Neural progenitor cell (in vitro differentiated cells): Measurements from ENCODE around the gene CAMKK1. TPM values are rescaled to one million over a fixed set of nuclear protein-coding genes. Genes with fewer than 3 reads are reported as not detected.
A peak's percentile ranks its signal among the peaks of the same experiment; 100 is the strongest.
"Not testable (repeated sequence)": the region's sequence is repeated elsewhere in the genome, so short reads cannot be mapped to it uniquely, and the experiment has no call there.

ENCODE experiments used
- DNase-seq: peaks from one replicate; pipeline ENCODE4 v3.0.0-alpha.2; 2016; ENCODE audit warnings: low spot score
- H2AFZ ChIP-seq: fragments of 200-600 bp; sonication (generic); replicated peaks from 2 replicates; pipeline ENCODE4 v1.6.1; 2016; ENCODE audit warnings: antibody characterized with exemption
- H3F3A ChIP-seq: fragments of 200-600 bp; sonication (generic); 2 replicates; pipeline ENCODE4 v1.6.1; 2016; ENCODE audit warnings: antibody characterized with exemption, low read depth
- H3K27ac ChIP-seq: fragments of 200-600 bp; sonication (generic); 2 replicates; pipeline ENCODE4 v1.5.1; 2016; ENCODE audit warnings: mild to moderate bottlenecking
- H3K27me3 ChIP-seq: fragments of 200-600 bp; sonication (generic); 2 replicates; pipeline ENCODE4 v1.6.1; 2016; ENCODE audit warnings: mild to moderate bottlenecking, moderate library complexity
- H3K36me3 ChIP-seq: fragments of 200-600 bp; sonication (generic); 2 replicates; pipeline ENCODE4 v1.5.1; 2016
- H3K4me1 ChIP-seq: fragments of 200-600 bp; sonication (generic); 2 replicates; pipeline ENCODE4 v1.6.1; 2016; ENCODE audit warnings: mixed run types
- H3K4me2 ChIP-seq: fragments of 200-600 bp; sonication (generic); 2 replicates; pipeline ENCODE4 v1.6.1; 2016
- H3K4me3 ChIP-seq: fragments of 200-600 bp; sonication (generic); 2 replicates; pipeline ENCODE4 v1.5.1; 2016
- H3K79me2 ChIP-seq: fragments of 200-600 bp; sonication (generic); 2 replicates; pipeline ENCODE4 v1.6.1; 2016; ENCODE audit warnings: low read depth
- H3K9ac ChIP-seq: fragments of 200-600 bp; sonication (generic); 2 replicates; pipeline ENCODE4 v1.6.1; 2016
- H3K9me3 ChIP-seq: fragments of 200-600 bp; sonication (generic); 2 replicates; pipeline ENCODE4 v1.5.1; 2016; ENCODE audit warnings: low read depth
- H4K20me1 ChIP-seq: fragments of 200-600 bp; sonication (generic); 2 replicates; pipeline ENCODE4 v1.6.1; 2016; ENCODE audit warnings: low read depth
- H3K27ac Mint-ChIP-seq: 3 replicates; pipeline ENCODE4 v1.8.0; 2021; ENCODE audit warnings: mixed read lengths
- H3K27me3 Mint-ChIP-seq: 2 replicates; pipeline ENCODE4 v1.8.0; 2022; ENCODE audit warnings: low read depth, mild to moderate bottlenecking, inconsistent platforms, moderate library complexity, mixed read lengths; ENCODE audit not compliant: insufficient read depth
- H3K36me3 Mint-ChIP-seq: 3 replicates; pipeline ENCODE4 v1.8.0; 2021; ENCODE audit warnings: mixed read lengths
- H3K4me1 Mint-ChIP-seq: 3 replicates; pipeline ENCODE4 v1.8.0; 2021; ENCODE audit warnings: mixed read lengths
- H3K4me3 Mint-ChIP-seq: 3 replicates; pipeline ENCODE4 v1.8.0; 2021; ENCODE audit warnings: mild to moderate bottlenecking, moderate library complexity, mixed read lengths
- H3K9me3 Mint-ChIP-seq: 3 replicates; pipeline ENCODE4 v1.8.0; 2020; ENCODE audit warnings: mixed read lengths
- CTCF ChIP-seq: fragments of 200-600 bp; sonication (generic); IDR thresholded peaks from 2 replicates; pipeline ENCODE4 v1.5.1; 2017; ENCODE audit warnings: antibody characterized with exemption, mild to moderate bottlenecking
- EZH2 ChIP-seq: fragments of 200-600 bp; sonication (generic); IDR thresholded peaks from 2 replicates; pipeline ENCODE4 v1.6.1; 2017; ENCODE audit warnings: antibody characterized with exemption, mild to moderate bottlenecking, moderate library complexity
- EZH2phosphoT487 ChIP-seq: fragments of 200-600 bp; sonication (generic); IDR thresholded peaks from 2 replicates; pipeline ENCODE4 v1.6.1; 2017; ENCODE audit warnings: antibody characterized with exemption
- total RNA-seq: library from RNA; depleted of rRNA; stranded (reverse); fragments of >200 nt; gene quantifications from 2 replicates; pipeline ENCODE4 v1.2.3, GENCODE V29; 2015; ENCODE audit warnings: low replicate concordance

Gene CAMKK1
- total RNA-seq, 1 donor from 2014 or later: 2.9 TPM

- H3K27ac Mint-ChIP-seq: no peak overlapping the region
- H3K79me2 ChIP-seq: no peaks in the 10 kb centered on the region
- no peak overlapping the region for H3K9ac ChIP-seq
- no peak overlapping the region for H3K4me2 ChIP-seq
- H3K4me1 Mint-ChIP-seq: peaks cover 11% of the 10 kb centered on the region
- H3K27ac ChIP-seq: no peak overlapping the region
- H2AFZ ChIP-seq: no peak overlapping the region
- no peaks in the 10 kb centered on the region for H3K36me3 ChIP-seq
- no peaks in the 10 kb centered on the region for H3K27me3 ChIP-seq
- H4K20me1 ChIP-seq: no peaks in the 10 kb centered on the region
- peaks cover 3% of the 10 kb centered on the region for H3K27me3 Mint-ChIP-seq
- no peak overlapping the region for H3K4me3 Mint-ChIP-seq
- TF ChIP-seq EZH2: no peak
- TF ChIP-seq EZH2phosphoT487: no peak
- TF ChIP-seq CTCF: no peak
- no peaks in the 10 kb centered on the region for H3K9me3 Mint-ChIP-seq
- H3K36me3 Mint-ChIP-seq: no peaks in the 10 kb centered on the region
- H3K4me1 ChIP-seq: no peaks in the 10 kb centered on the region
- no peak for DNase-seq
- no peaks in the 10 kb centered on the region for H3K9me3 ChIP-seq
- H3F3A ChIP-seq: peaks cover 3% of the 10 kb centered on the region
- H3K4me3 ChIP-seq: no peak overlapping the region
Measured at GRCh38 chr17:3859940-3860339, 32.9 kb downstream of the CAMKK1 start.

- H3K27ac Mint-ChIP-seq: no peak overlapping the region
Measured at GRCh38 chr17:3857261-3858105, 35.4 kb downstream of the CAMKK1 start.

GRCh38 chr17:3854204-3854603 lies 38.6 kb downstream of the CAMKK1 start:
- H3K36me3 Mint-ChIP-seq: not testable (repeated sequence)
- H3K27me3 Mint-ChIP-seq: peaks cover 14% of the 10 kb centered on the region

More at GRCh38 chr17:3857261-3858105, 35.4 kb downstream of the CAMKK1 start:
- Histone ChIP-seq H3K79me2 (no peaks in the 10 kb centered on the region), H3K4me2 (no peak overlapping the region), H3K4me1 (no peaks in the 10 kb centered on the region), H3K36me3 (no peaks in the 10 kb centered on the region), H3K27ac (no peak overlapping the region), H3K9me3 (no peaks in the 10 kb centered on the region), H3K27me3 (no peaks in the 10 kb centered on the region), H3F3A (peaks cover 5% of the 10 kb centered on the region), H2AFZ (no peak overlapping the region), H4K20me1 (no peaks in the 10 kb centered on the region), H3K9ac (no peak overlapping the region), H3K4me3 (no peak overlapping the region)
- Mint-ChIP-seq H3K4me1 (peaks cover 18% of the 10 kb centered on the region), H3K36me3 (peaks cover 5% of the 10 kb centered on the region), H3K4me3 (no peak overlapping the region), H3K27me3 (peaks cover 8% of the 10 kb centered on the region), H3K9me3 (peaks cover 6% of the 10 kb centered on the region)
- TF ChIP-seq EZH2phosphoT487: no peak
- TF ChIP-seq CTCF: no peak
- TF ChIP-seq EZH2: no peak
- DNase-seq: no peak

GRCh38 chr17:3852561-3852960 lies 40.3 kb downstream of the CAMKK1 start:
- Histone ChIP-seq H3K4me2 (no peak overlapping the region), H3K9me3 (no peaks in the 10 kb centered on the region), H3F3A (peaks cover 5% of the 10 kb centered on the region), H3K27ac (no peak overlapping the region), H3K4me3 (no peak overlapping the region), H3K27me3 (no peaks in the 10 kb centered on the region), H3K36me3 (no peaks in the 10 kb centered on the region), H3K4me1 (no peaks in the 10 kb centered on the region), H3K9ac (no peak overlapping the region), H4K20me1 (no peaks in the 10 kb centered on the region), H3K79me2 (no peaks in the 10 kb centered on the region), H2AFZ (no peak overlapping the region)
- peaks cover 12% of the 10 kb centered on the region for H3K4me1 Mint-ChIP-seq
- peak overlapping the region; percentile 69 for H3K27ac Mint-ChIP-seq
- peaks cover 10% of the 10 kb centered on the region for H3K9me3 Mint-ChIP-seq
- no peak for DNase-seq
- no peak for TF ChIP-seq EZH2
- no peak for TF ChIP-seq CTCF
- no peak for TF ChIP-seq EZH2phosphoT487
- peaks cover 5% of the 10 kb centered on the region for H3K36me3 Mint-ChIP-seq
- peaks cover 14% of the 10 kb centered on the region for H3K27me3 Mint-ChIP-seq
- peak overlapping the region; percentile 22 for H3K4me3 Mint-ChIP-seq

More at GRCh38 chr17:3854204-3854603, 38.6 kb downstream of the CAMKK1 start:
- not testable (repeated sequence) for H3K4me2 ChIP-seq, H3K4me3 Mint-ChIP-seq, H3K36me3 ChIP-seq, H3K9me3 ChIP-seq, H2AFZ ChIP-seq, H3K27ac Mint-ChIP-seq, DNase-seq, H3K9ac ChIP-seq, H3K27ac ChIP-seq, H3F3A ChIP-seq, H3K79me2 ChIP-seq, H4K20me1 ChIP-seq, H3K27me3 ChIP-seq, H3K4me3 ChIP-seq, H3K4me1 ChIP-seq
- Mint-ChIP-seq H3K4me1 (peaks cover 12% of the 10 kb centered on the region), H3K9me3 (peaks cover 10% of the 10 kb centered on the region)
